Keratinocyte (primary cell): Measurements from ENCODE around the gene SF1. TPM values are rescaled to one million over a fixed set of nuclear protein-coding genes. Genes with fewer than 3 reads are reported as not detected.

Source experiments
- DNase-seq: peaks from one replicate; pipeline ENCODE4 v3.0.0-alpha.2; 2011; ENCODE audit warnings: low read depth, missing footprints, low spot score
- FAIRE-seq: peaks from 2 replicates; lab custom pipeline; 2011; peaks lifted over from hg19 to GRCh38; lab: Jason Lieb, UNC
- H2AFZ ChIP-seq: 2 replicates; pipeline ENCODE4 v1.6.0; 2012; ENCODE audit warnings: low read length, control low read depth, inconsistent platforms; ENCODE audit not compliant: control insufficient read depth
- H3K27ac ChIP-seq: 2 replicates; pipeline ENCODE4 v1.5.1; 2011; ENCODE audit warnings: low read length; ENCODE audit not compliant: control insufficient read depth, insufficient read depth
- H3K27me3 ChIP-seq: 3 replicates; pipeline ENCODE4 v1.6.0; 2011; ENCODE audit warnings: low read length; ENCODE audit not compliant: control insufficient read depth, insufficient read depth; ENCODE audit errors: extremely low read depth
- H3K36me3 ChIP-seq, 2 experiments: 2 replicates in 1 of 2; 3 replicates in 1 of 2; pipeline ENCODE4 v1.5.1; 2011; ENCODE audit warnings: low read length in 2 of 2, mild to moderate bottlenecking in 1 of 2; ENCODE audit not compliant: control insufficient read depth in 2 of 2, insufficient read depth in 2 of 2; ENCODE audit errors: extremely low read depth in 1 of 2
- H3K4me1 ChIP-seq: 3 replicates; pipeline ENCODE4 v1.5.1; 2011; ENCODE audit warnings: low read length; ENCODE audit not compliant: control insufficient read depth, insufficient read depth; ENCODE audit errors: extremely low read depth
- H3K4me2 ChIP-seq: 3 replicates; pipeline ENCODE4 v1.6.0; 2011; ENCODE audit warnings: low read depth, low read length; ENCODE audit not compliant: control insufficient read depth, insufficient read depth; ENCODE audit errors: extremely low read depth
- H3K4me3 ChIP-seq, 3 experiments: fragments of 200-600 bp in 1 of 3; sonication (generic) in 1 of 3; 2 replicates in 2 of 3; 3 replicates in 1 of 3; pipeline ENCODE4 v1.5.1; 2011 to 2016; ENCODE audit warnings: low read length in 3 of 3, mild to moderate bottlenecking in 3 of 3, control low read depth in 2 of 3, inconsistent platforms in 1 of 3, low read depth in 1 of 3, mixed read lengths in 1 of 3, mixed run types in 1 of 3, moderate library complexity in 1 of 3; ENCODE audit not compliant: control insufficient read depth in 2 of 3, insufficient read depth in 2 of 3; ENCODE audit errors: extremely low read depth in 1 of 3
- H3K79me2 ChIP-seq: 2 replicates; pipeline ENCODE4 v1.6.0; 2012; ENCODE audit warnings: low read length; ENCODE audit not compliant: control insufficient read depth, insufficient read depth
- H3K9ac ChIP-seq: 3 replicates; pipeline ENCODE4 v1.6.0; 2011; ENCODE audit warnings: low read length; ENCODE audit not compliant: control insufficient read depth, insufficient read depth; ENCODE audit errors: extremely low read depth
- H3K9me1 ChIP-seq: 3 replicates; pipeline ENCODE4 v1.6.0; 2011; ENCODE audit warnings: low read length; ENCODE audit not compliant: control insufficient read depth, insufficient read depth; ENCODE audit errors: extremely low read depth
- H3K9me3 ChIP-seq: 2 replicates; pipeline ENCODE4 v1.5.1; 2012; ENCODE audit warnings: low read depth, low read length; ENCODE audit not compliant: control insufficient read depth
- H4K20me1 ChIP-seq: 3 replicates; pipeline ENCODE4 v1.6.0; 2011; ENCODE audit warnings: low read length; ENCODE audit not compliant: control insufficient read depth, insufficient read depth; ENCODE audit errors: extremely low read depth
- EZH2 ChIP-seq: IDR thresholded peaks from one replicate; pipeline ENCODE4 v1.6.1; 2012; ENCODE audit warnings: inconsistent platforms, mild to moderate bottlenecking, low read length, moderate library complexity
- dilution Hi-C: fragments of 300-500 bp; cut with MboI; formaldehyde crosslinking; loops from one replicate; pipeline ENCODE4 v1.7.0; 2020; ENCODE audit warnings: low sequenced_read_pairs; ENCODE audit not compliant: extremely low pct_ligation_motif_present
- polyA plus RNA-seq, 5 experiments: library from polyadenylated mRNA; depleted of rRNA in 3 of 5; stranded (reverse) in 3 of 5; stranded (forward) in 1 of 5; unstranded in 1 of 5; fragments of >200 nt; gene quantifications; 1 replicate in 1 of 5; 2 replicates in 3 of 5; 3 replicates in 1 of 5; pipeline versions ENCODE4 v1.2.1 to v1.2.3, GENCODE V29; 2011 to 2012; ENCODE audit warnings: missing spikeins in 2 of 5, low read depth in 1 of 5, low replicate concordance in 1 of 5
- TF ChIP-seq, protein P1 (sequence below), 3 experiments: IDR thresholded peaks in 1 of 3; conservative IDR thresholded peaks in 1 of 3; optimal IDR thresholded peaks in 1 of 3; 2 replicates in 2 of 3; 3 replicates in 1 of 3; pipeline versions ENCODE3 to v1.5.1; 2011; ENCODE audit warnings: low read length in 3 of 3, mild to moderate bottlenecking in 3 of 3, moderate library complexity in 2 of 3, control low read depth in 1 of 3, inconsistent platforms in 1 of 3; ENCODE audit not compliant: insufficient read depth in 2 of 3; ENCODE audit errors: extremely low read depth in 1 of 3

The SF1 gene
- polyA plus RNA-seq, 1 donor (not counting 4 experiments of a cell fraction or from before 2014, with no cell fraction given) = 54.5 TPM

DNA sequence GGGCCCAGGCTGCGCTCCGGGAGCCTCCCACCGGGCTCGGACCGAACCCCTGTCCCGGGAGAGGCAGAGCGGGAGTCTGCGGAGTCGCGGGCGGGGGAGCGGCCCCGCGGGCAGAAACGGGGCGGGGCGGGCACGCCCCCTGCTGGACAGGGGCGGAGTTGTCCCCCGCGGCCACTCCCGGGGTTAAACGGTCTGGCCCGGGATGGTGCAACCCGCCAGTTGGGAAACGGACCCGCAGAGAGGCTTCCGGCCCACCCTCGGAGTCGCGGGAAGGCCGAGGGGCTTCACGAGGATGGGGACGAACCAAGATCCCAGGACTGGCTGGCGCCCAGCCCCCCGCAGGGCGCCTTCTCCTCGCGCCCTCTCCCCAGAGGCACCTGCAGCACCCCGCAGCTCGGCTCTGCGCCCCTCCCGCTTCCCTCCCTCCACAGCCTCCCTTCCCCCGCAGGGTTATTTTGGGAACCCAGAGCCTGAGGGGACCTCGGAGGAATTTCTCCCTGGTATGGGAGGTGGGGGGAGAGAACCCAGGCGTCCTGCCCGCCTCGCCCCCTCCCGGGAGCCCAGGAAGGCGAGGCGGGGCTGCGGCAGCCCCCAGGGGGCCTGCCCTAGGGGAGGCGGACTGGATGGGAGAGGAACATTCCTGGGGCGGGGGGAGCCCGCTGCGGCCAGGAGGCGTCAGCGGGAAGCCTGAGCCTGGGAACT, 35.3 kb downstream of the SF1 start:
- Histone ChIP-seq H3K9me3 (no peaks in the 10 kb centered on the region), H2AFZ (peak overlapping the region; percentile 75), H3K4me3 (peak overlapping the region; percentile 39 to 62 (median 61)), H3K27ac (no peak overlapping the region), H3K27me3 (peaks cover 74% of the 10 kb centered on the region), H4K20me1 (no peaks in the 10 kb centered on the region), H3K4me1 (peaks cover 22% of the 10 kb centered on the region), H3K9me1 (no peaks in the 10 kb centered on the region), H3K9ac (peak overlapping the region; percentile 41), H3K4me2 (peak overlapping the region; percentile 90), H3K36me3 (no peaks in the 10 kb centered on the region), H3K79me2 (no peaks in the 10 kb centered on the region)
- peak; percentile 18 for TF ChIP-seq EZH2
- TF ChIP-seq, protein P1, sequence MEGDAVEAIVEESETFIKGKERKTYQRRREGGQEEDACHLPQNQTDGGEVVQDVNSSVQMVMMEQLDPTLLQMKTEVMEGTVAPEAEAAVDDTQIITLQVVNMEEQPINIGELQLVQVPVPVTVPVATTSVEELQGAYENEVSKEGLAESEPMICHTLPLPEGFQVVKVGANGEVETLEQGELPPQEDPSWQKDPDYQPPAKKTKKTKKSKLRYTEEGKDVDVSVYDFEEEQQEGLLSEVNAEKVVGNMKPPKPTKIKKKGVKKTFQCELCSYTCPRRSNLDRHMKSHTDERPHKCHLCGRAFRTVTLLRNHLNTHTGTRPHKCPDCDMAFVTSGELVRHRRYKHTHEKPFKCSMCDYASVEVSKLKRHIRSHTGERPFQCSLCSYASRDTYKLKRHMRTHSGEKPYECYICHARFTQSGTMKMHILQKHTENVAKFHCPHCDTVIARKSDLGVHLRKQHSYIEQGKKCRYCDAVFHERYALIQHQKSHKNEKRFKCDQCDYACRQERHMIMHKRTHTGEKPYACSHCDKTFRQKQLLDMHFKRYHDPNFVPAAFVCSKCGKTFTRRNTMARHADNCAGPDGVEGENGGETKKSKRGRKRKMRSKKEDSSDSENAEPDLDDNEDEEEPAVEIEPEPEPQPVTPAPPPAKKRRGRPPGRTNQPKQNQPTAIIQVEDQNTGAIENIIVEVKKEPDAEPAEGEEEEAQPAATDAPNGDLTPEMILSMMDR (optimal IDR thresholded peaks at IDR 0.05 in 1 of 3, IDR thresholded peaks at IDR 0.05 in 1 of 3, conservative IDR thresholded peaks at IDR 0.05 in 1 of 3; ENCODE audit: extremely low read depth in 1 of 3, insufficient read depth in 2 of 3, low read length in 3 of 3) = peak; percentile 57 to 88 (median 87)
- DNase-seq (no peak), FAIRE-seq (no peak)
- dilution Hi-C loops = no loop called here

DNA sequence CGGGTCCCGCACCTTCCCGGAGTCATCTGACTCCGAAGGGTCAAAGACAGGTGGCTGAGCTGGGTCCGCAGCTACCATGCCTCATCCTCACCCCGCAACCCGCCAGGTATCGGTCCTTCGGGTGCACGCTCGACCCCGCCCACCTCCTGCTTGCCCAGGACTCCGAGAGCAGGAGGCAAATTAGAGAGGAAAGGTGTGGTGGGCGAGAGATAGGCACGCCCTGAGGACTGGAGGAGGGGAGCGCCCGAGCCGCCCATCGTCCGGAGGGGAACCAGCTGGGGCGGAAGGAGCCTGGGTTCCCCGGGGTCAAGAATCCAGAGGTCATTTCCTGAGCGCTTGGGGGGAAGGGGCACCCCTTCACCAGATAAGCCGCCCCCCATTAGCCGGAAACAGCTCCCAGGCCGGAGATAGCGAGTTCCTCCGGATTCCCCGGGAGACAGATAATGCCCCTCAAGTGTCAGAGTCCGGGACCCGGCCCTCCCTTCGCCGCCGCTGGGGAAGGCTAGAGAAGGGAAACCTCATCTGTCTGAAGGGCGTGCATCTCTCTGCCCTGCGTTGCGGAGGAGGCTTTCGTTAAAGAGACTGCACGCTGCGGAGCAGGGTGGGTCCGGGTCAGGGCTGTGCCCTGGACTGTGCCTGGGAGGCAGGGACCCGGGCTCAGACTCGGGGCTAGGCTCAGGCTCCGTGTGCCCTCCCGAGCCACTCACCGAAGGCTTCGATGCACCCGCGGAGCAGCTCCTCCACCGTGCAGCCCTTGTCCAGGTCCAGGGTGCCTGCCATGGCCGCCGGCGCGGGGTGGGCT, 36.1 kb downstream of the SF1 start:
- Histone ChIP-seq H3K27me3 (peaks cover 74% of the 10 kb centered on the region), H3K9ac (peak overlapping the region; percentile 41), H3K4me1 (peaks cover 21% of the 10 kb centered on the region), H3K79me2 (no peaks in the 10 kb centered on the region), H3K27ac (no peak overlapping the region), H4K20me1 (no peaks in the 10 kb centered on the region), H3K4me3 (peak overlapping the region; percentile 39 to 62 (median 61)), H2AFZ (peak overlapping the region; percentile 75), H3K36me3 (no peaks in the 10 kb centered on the region), H3K9me3 (no peaks in the 10 kb centered on the region), H3K9me1 (no peaks in the 10 kb centered on the region), H3K4me2 (peak overlapping the region; percentile 90)
- dilution Hi-C loops = no loop called here
- FAIRE-seq (no peak), DNase-seq (no peak)
- TF ChIP-seq, protein P1 (optimal IDR thresholded peaks at IDR 0.05 in 1 of 3, IDR thresholded peaks at IDR 0.05 in 1 of 3, conservative IDR thresholded peaks at IDR 0.05 in 1 of 3; ENCODE audit: extremely low read depth in 1 of 3, insufficient read depth in 2 of 3, low read length in 3 of 3) = no peak
- TF ChIP-seq EZH2 = peak; percentile 58
